ENCODE data around the gene AXDND1. TPM values are rescaled to one million over a fixed set of nuclear protein-coding genes. Genes with fewer than 3 reads are reported as not detected.

AXDND1 gene
- total and polyA plus RNA-seq, 9 of the 15 experiments (the other 6 are each of a cell fraction or from before 2014, with no cell fraction given), result 0.03 to 0.13 (median 0.06) TPM; not detected in 5

DNA sequence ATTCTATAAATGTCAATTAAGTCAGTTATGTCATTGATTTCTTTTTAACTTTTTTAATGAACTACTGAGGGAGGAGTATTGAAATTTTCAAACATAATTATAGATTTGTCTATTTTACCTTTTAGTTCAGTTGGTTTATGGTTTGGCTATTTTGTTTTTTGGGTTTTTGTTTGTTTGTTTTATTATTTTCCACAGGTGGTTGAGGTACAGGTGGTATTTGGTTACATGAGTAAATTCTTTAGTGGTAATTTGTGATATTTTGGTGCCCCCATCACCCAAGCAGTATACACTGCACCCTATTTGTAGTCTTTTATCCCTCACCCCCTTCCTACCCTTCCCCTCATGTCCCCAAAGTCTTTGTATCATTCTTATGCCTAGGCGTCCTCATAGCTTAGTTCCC lies 235.3 kb downstream of the AXDND1 start (continued):
- no peak for TF ChIP-seq ZNF584 (CRISPR knock-in tag; IDR thresholded peaks at IDR 0.05; ENCODE audit: low read depth)
- TF ChIP-seq BMI1 (IDR thresholded peaks at IDR 0.05; ENCODE audit: low read length), result no peak
- TF ChIP-seq, protein P1, sequence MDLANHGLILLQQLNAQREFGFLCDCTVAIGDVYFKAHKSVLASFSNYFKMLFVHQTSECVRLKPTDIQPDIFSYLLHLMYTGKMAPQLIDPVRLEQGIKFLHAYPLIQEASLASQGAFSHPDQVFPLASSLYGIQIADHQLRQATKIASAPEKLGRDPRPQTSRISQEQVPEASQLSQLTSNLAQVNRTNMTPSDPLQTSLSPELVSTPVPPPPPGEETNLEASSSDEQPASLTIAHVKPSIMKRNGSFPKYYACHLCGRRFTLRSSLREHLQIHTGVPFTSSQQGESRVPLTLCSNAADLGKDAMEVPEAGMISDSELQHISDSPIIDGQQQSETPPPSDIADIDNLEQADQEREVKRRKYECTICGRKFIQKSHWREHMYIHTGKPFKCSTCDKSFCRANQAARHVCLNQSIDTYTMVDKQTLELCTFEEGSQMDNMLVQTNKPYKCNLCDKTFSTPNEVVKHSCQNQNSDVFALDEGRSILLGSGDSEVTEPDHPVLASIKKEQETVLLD (IDR thresholded peaks at IDR 0.05), result no peak

Small RNA genes within 50 kb of the gene (small RNA-seq; reads per million reads assigned to genes)
- not detected for gene MEF2AP1
- not detected for gene RNU5F-2P

Other genes with a start within 250 kb of the AXDND1 start
- gene ABL2, start 136.3 kb upstream of the AXDND1 start, total RNA-seq (2014; rRNA removed), result 6.1 and 6.6 TPM in 2 replicates
- 9.5 and 10.9 TPM in 2 replicates for gene ABL2, start 136.3 kb upstream of the AXDND1 start, total RNA-seq (2014; rRNA removed; fragmentation: Illumina TruSeq; extraction: Trizol)
- 8.6 and 9.2 TPM in 2 replicates for gene ABL2, start 136.3 kb upstream of the AXDND1 start, total RNA-seq (2015; rRNA removed; fragmentation: Illumina TruSeq; extraction: Trizol)
- 14.1 and 15.0 TPM in 2 replicates for gene ABL2, start 136.3 kb upstream of the AXDND1 start, total RNA-seq (2021)
- gene ABL2, start 136.3 kb upstream of the AXDND1 start, polyA plus RNA-seq (2011; rRNA removed), result 8.1 and 9.4 TPM in 2 replicates
- 8.7 and 8.9 TPM in 2 replicates for gene ABL2, start 136.3 kb upstream of the AXDND1 start, polyA plus RNA-seq (2014; fragmentation: Illumina TruSeq; extraction: Trizol)
- 1 to 10 TPM; 1.4 to 2.2 TPM for gene ABL2, start 136.3 kb upstream of the AXDND1 start, polyA plus RNA-seq (2014; fragmentation: Nextera tagmentation; extraction: Ambion mirVana)
- 5.6 and 5.8 TPM in 2 replicates for gene ABL2, start 136.3 kb upstream of the AXDND1 start, polyA plus RNA-seq (2014; rRNA removed)
- gene SOAT1, start 72.2 kb upstream of the AXDND1 start, total RNA-seq (2014; rRNA removed), result 5.5 and 7.5 TPM in 2 replicates
- 23.5 and 31.4 TPM in 2 replicates for gene SOAT1, start 72.2 kb upstream of the AXDND1 start, total RNA-seq (2014; rRNA removed; fragmentation: Illumina TruSeq; extraction: Trizol)
- gene SOAT1, start 72.2 kb upstream of the AXDND1 start, total RNA-seq (2015; rRNA removed; fragmentation: Illumina TruSeq; extraction: Trizol), result 17.3 and 18.4 TPM in 2 replicates
- gene SOAT1, start 72.2 kb upstream of the AXDND1 start, total RNA-seq (2021), result 24.1 and 24.3 TPM in 2 replicates
- 20.5 and 29.1 TPM in 2 replicates for gene SOAT1, start 72.2 kb upstream of the AXDND1 start, polyA plus RNA-seq (2011; rRNA removed)
- gene SOAT1, start 72.2 kb upstream of the AXDND1 start, polyA plus RNA-seq (2014; fragmentation: Illumina TruSeq; extraction: Trizol), result 23.1 and 25.4 TPM in 2 replicates
- 10 to 100 TPM in 1 of 2 experiments, 1 to 10 TPM in 1; 9.2 to 11.9 TPM for gene SOAT1, start 72.2 kb upstream of the AXDND1 start, polyA plus RNA-seq (2014; fragmentation: Nextera tagmentation; extraction: Ambion mirVana)
- 9.8 and 11.1 TPM in 2 replicates for gene SOAT1, start 72.2 kb upstream of the AXDND1 start, polyA plus RNA-seq (2014; rRNA removed)
- not detected in 2 replicates for gene NPHS2, start 210.0 kb downstream of the AXDND1 start, total RNA-seq (2014; rRNA removed)
- not detected in 2 replicates for gene NPHS2, start 210.0 kb downstream of the AXDND1 start, total RNA-seq (2014; rRNA removed; fragmentation: Illumina TruSeq; extraction: Trizol)
- not detected in 2 replicates for gene NPHS2, start 210.0 kb downstream of the AXDND1 start, total RNA-seq (2015; rRNA removed; fragmentation: Illumina TruSeq; extraction: Trizol)
- gene NPHS2, start 210.0 kb downstream of the AXDND1 start, total RNA-seq (2021), result not detected in 2 replicates
- not detected in 2 replicates for gene NPHS2, start 210.0 kb downstream of the AXDND1 start, polyA plus RNA-seq (2011; rRNA removed)
- gene NPHS2, start 210.0 kb downstream of the AXDND1 start, polyA plus RNA-seq (2014; fragmentation: Illumina TruSeq; extraction: Trizol), result not detected in 2 replicates
- gene NPHS2, start 210.0 kb downstream of the AXDND1 start, polyA plus RNA-seq (2014; fragmentation: Nextera tagmentation; extraction: Ambion mirVana), result not detected
- gene NPHS2, start 210.0 kb downstream of the AXDND1 start, polyA plus RNA-seq (2014; rRNA removed), result not detected in 2 replicates
- not detected in 2 replicates for gene TDRD5, start 225.9 kb downstream of the AXDND1 start, total RNA-seq (2014; rRNA removed)
- 0.22 and 0.36 TPM in 2 replicates for gene TDRD5, start 225.9 kb downstream of the AXDND1 start, total RNA-seq (2014; rRNA removed; fragmentation: Illumina TruSeq; extraction: Trizol)
- gene TDRD5, start 225.9 kb downstream of the AXDND1 start, total RNA-seq (2015; rRNA removed; fragmentation: Illumina TruSeq; extraction: Trizol), result 0.15 and 0.22 TPM in 2 replicates
- gene TDRD5, start 225.9 kb downstream of the AXDND1 start, total RNA-seq (2021), result 0.07 and 0.33 TPM in 2 replicates
- 0.09 and 0.57 TPM in 2 replicates for gene TDRD5, start 225.9 kb downstream of the AXDND1 start, polyA plus RNA-seq (2011; rRNA removed)
- 0.14 and 0.31 TPM in 2 replicates for gene TDRD5, start 225.9 kb downstream of the AXDND1 start, polyA plus RNA-seq (2014; fragmentation: Illumina TruSeq; extraction: Trizol)
- gene TDRD5, start 225.9 kb downstream of the AXDND1 start, polyA plus RNA-seq (2014; fragmentation: Nextera tagmentation; extraction: Ambion mirVana), result under 1 TPM; 0.04 to 0.08 TPM
- gene TDRD5, start 225.9 kb downstream of the AXDND1 start, polyA plus RNA-seq (2014; rRNA removed), result 0.07 and 0.09 TPM in 2 replicates

Data from K562 (cell line).